ENCODE measurements around the gene TBC1D5.

The TBC1D5 gene

DNA sequence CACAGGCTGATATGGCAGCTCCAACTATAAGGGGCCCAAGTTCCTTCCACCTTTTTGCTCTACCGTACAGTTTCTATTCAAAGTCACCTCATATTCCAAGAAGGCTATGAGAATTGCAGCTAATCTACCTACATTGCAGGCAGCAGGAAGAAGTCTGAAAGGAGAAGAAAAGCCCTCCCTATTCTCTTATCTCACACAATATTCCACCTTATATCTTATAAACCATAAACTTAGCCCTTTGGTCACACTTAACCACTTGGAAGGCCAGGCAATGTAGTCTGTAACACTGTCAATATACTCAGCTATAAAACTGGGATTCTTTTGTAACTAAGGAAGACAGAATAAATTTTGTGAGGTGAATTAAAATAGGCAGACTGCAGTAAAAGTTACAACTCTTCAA lies 54.9 kb downstream of the TBC1D5 start:
- no peak for DNase-seq (ENCODE audit: low read depth, low spot score)
- TF ChIP-seq, protein P1, sequence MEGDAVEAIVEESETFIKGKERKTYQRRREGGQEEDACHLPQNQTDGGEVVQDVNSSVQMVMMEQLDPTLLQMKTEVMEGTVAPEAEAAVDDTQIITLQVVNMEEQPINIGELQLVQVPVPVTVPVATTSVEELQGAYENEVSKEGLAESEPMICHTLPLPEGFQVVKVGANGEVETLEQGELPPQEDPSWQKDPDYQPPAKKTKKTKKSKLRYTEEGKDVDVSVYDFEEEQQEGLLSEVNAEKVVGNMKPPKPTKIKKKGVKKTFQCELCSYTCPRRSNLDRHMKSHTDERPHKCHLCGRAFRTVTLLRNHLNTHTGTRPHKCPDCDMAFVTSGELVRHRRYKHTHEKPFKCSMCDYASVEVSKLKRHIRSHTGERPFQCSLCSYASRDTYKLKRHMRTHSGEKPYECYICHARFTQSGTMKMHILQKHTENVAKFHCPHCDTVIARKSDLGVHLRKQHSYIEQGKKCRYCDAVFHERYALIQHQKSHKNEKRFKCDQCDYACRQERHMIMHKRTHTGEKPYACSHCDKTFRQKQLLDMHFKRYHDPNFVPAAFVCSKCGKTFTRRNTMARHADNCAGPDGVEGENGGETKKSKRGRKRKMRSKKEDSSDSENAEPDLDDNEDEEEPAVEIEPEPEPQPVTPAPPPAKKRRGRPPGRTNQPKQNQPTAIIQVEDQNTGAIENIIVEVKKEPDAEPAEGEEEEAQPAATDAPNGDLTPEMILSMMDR (IDR thresholded peaks at IDR 0.05; ENCODE audit: low read depth, low read length) = no peak
- no peak overlapping the region for H3K4me3 ChIP-seq (ENCODE audit: low read depth, low read length)
- in situ Hi-C loops (cut with HindIII; ENCODE audit: low sequenced_read_pairs) = no loop called here

DNA sequence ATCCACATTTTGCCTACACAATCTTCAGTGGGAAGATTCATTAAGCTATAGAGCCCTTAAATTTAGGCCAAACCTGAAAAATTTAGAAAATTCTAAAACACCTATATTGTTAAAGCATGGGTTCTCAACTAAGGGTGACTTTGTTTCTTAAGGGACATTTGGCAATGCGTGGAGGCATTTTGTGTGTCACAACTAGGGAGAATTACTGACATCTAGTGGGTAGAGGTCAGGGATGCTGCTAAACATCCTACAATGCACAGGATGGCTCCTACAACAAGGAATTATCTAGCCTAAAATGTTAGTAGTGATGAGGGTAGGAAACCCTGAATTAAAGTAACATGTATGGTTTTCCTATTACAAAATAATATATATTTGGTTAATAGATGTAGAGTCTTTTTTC lies 55.8 kb downstream of the TBC1D5 start:
- TF ChIP-seq, protein P1 (IDR thresholded peaks at IDR 0.05; ENCODE audit: low read depth, low read length) = no peak
- DNase-seq (ENCODE audit: low read depth, low spot score) = no peak
- in situ Hi-C loops (cut with HindIII; ENCODE audit: low sequenced_read_pairs) = no loop called here
- no peak overlapping the region for H3K4me3 ChIP-seq (ENCODE audit: low read depth, low read length)

DNA sequence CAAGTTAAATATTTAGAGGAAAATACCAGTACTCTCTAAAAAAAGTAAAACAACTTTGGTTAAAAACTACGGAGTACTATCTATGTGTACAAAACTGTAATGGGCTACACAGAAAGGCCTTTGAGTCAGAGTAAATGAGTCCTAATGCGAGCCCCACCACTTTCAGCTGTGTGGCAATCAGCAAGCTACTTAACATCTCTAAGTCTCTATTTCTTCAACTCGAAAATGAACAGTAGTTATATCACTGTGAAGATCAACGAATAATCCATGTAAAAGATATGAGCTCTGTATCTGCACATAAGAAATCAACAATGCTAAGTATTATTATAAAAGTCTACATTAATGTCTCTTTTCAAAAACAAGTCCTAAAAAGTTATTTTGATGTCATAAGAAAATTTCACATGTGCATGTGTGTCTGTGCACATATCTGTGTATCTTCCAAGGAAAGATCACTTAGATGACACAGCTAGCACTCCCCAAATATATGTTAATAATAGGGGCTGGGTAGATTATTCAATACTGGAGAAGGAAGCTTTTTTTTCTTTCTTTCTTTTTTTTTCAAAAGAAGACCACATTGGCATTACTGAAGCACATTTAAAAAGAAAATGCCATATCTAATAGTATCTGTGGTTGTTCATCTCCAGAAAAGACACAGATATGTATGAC lies 58.8 kb downstream of the TBC1D5 start:
- TF ChIP-seq, protein P1 (IDR thresholded peaks at IDR 0.05; ENCODE audit: low read depth, low read length) = no peak
- no peak overlapping the region for H3K4me3 ChIP-seq (ENCODE audit: low read depth, low read length)
- in situ Hi-C loops (cut with HindIII; ENCODE audit: low sequenced_read_pairs) = no loop called here
- no peak for DNase-seq (ENCODE audit: low read depth, low spot score)

DNA sequence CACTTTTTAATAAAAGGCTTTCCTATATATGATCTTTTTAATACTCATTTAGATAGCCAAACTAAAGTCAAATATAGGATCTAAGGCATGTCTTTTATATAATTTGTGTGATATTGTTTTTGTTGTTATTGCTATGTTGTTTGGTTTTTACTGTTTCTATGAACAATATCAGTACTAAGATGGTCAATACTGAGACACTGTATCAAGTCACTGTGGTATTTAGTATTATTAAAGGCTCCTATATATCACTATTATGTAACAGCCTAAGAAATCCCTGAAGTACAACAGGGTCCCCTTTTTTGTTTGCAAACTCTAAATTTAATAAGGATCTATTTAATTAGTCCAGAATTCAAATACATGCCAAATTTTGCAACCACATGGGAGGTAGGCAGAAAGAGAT lies 61.9 kb downstream of the TBC1D5 start:
- DNase-seq (ENCODE audit: low read depth, low spot score) = no peak
- in situ Hi-C loops (cut with HindIII; ENCODE audit: low sequenced_read_pairs) = no loop called here
- no peak overlapping the region for H3K4me3 ChIP-seq (ENCODE audit: low read depth, low read length)
- TF ChIP-seq, protein P1 (IDR thresholded peaks at IDR 0.05; ENCODE audit: low read depth, low read length) = no peak

DNA sequence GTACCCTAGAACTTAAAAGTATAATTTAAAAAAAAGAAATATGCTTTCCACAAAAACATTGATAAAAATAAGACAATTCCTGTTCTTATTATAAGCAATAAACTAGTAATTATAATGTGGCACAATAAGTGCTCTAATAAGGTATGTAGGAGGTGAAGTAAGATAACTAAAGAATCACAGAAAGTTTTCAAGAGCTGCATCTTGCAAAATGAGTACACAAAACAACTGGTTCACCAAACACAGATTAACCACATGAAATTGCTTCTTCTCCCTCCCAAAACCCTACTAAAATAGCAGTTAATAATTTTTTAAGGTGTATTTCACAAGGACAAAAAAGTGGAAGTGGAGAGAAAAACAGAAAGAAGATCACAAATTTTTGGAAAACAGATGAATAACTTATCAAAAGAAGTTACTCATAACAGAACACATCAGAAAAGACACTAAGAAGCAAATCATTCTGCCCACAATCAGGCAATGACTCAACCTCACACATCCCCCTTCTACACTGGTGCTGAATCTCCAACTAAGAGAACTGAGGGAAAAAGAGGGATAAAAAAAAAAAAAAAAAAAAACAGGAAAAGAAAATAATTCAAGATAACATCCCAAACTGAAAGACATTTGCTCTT lies 64.2 kb downstream of the TBC1D5 start:
- peak; percentile 52 for DNase-seq (ENCODE audit: low read depth, low spot score)
- TF ChIP-seq, protein P1 (IDR thresholded peaks at IDR 0.05; ENCODE audit: low read depth, low read length) = no peak
- H3K4me3 ChIP-seq (ENCODE audit: low read depth, low read length) = no peak overlapping the region
- in situ Hi-C loops (cut with HindIII; ENCODE audit: low sequenced_read_pairs) = no loop called here

DNA sequence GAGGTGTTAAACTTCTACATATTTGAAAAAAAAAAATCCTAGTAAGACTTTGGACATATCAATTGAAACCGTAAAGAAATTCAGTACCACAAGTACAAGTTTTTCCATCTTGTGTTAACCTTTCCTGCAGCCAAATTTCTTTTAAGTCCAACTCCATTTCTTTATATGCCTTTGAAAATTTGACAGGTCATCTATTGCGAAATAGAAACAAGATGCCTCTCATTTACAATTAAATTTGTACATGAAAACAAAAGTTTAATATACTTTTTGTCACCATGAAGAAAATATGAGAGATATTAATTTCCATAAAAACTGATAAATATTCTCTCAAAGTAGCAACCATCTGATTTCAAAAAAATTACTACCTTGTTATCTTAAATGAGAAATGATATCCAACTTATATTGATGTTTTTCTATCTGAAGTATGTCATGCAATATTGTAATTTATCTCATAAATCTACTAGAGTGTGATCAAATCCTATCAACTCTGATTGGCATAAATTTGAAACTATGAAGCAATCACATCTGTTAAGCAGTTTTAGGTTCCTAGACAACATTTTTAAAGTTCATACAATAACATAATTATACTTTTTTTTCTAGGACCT lies 68.2 kb downstream of the TBC1D5 start:
- no peak for DNase-seq (ENCODE audit: low read depth, low spot score)
- in situ Hi-C loops (cut with HindIII; ENCODE audit: low sequenced_read_pairs) = no loop called here
- no peak overlapping the region for H3K4me3 ChIP-seq (ENCODE audit: low read depth, low read length)
- TF ChIP-seq, protein P1 (IDR thresholded peaks at IDR 0.05; ENCODE audit: low read depth, low read length) = no peak
